Calu3 (cell line): Measurements from ENCODE around the gene C12orf75. TPM values are rescaled to one million over a fixed set of nuclear protein-coding genes. Genes with fewer than 3 reads are reported as not detected.
A peak's percentile ranks its signal among the peaks of the same experiment; 100 is the strongest.
"Not testable (repeated sequence)": the region's sequence is repeated elsewhere in the genome, so short reads cannot be mapped to it uniquely, and the experiment has no call there.

Experiments
- BruUV-seq: library from RNA; stranded (reverse); fragments of 400-500 nt; replicated peaks from 2 replicates; lab custom pipeline; 2021; lab: Mats Ljungman, UMichigan
- CTCF ChIA-PET: fragments of 300-600 bp; sonication (Branson Sonifier 250); formaldehyde crosslinking; loops from one replicate; lab custom pipeline; 2022; ENCODE audit warnings: antibody characterized with exemption; lab: Charles Lee
- DNase-seq: peaks from one replicate; pipeline ENCODE4 v3.0.0; 2022
- H3K27ac Mint-ChIP-seq: one replicate; pipeline ENCODE4 v1.8.0; 2022; ENCODE audit warnings: mixed read lengths; ENCODE audit not compliant: unreplicated experiment
- H3K27me3 Mint-ChIP-seq: one replicate; pipeline ENCODE4 v1.8.0; 2022; ENCODE audit warnings: mixed read lengths; ENCODE audit not compliant: unreplicated experiment
- H3K36me3 Mint-ChIP-seq: one replicate; pipeline ENCODE4 v1.8.0; 2022; ENCODE audit warnings: mild to moderate bottlenecking, moderate library complexity, mixed read lengths; ENCODE audit not compliant: insufficient read depth, unreplicated experiment
- H3K4me1 Mint-ChIP-seq: one replicate; pipeline ENCODE4 v1.8.0; 2022; ENCODE audit warnings: mild to moderate bottlenecking, low read depth, mixed read lengths; ENCODE audit not compliant: unreplicated experiment
- H3K4me3 Mint-ChIP-seq: one replicate; pipeline ENCODE4 v1.8.0; 2022; ENCODE audit warnings: mild to moderate bottlenecking, low read depth, moderate library complexity, mixed read lengths; ENCODE audit not compliant: unreplicated experiment
- H3K9me3 Mint-ChIP-seq: one replicate; pipeline ENCODE4 v1.8.0; 2022; ENCODE audit warnings: low read depth, mixed read lengths; ENCODE audit not compliant: unreplicated experiment
- CTCF ChIP-seq: fragments of 200-600 bp; IDR thresholded peaks from one replicate; pipeline ENCODE4 v1.8.0; 2022; ENCODE audit warnings: antibody characterized with exemption; ENCODE audit not compliant: unreplicated experiment
- intact Hi-C: fragments of 100-400 bp; cut with micrococcal nuclease; formaldehyde crosslinking; loops from one replicate; pipeline ENCODE4 v1.10.0; 2022; ENCODE audit not compliant: unreplicated experiment
- total RNA-seq: library from RNA; stranded (reverse); gene quantifications from 2 replicates; pipeline ENCODE4 v1.2.3, GENCODE V29; 2022

Gene C12orf75
- total RNA-seq, 1 experiment from 2014 or later: 363 TPM

DNA sequence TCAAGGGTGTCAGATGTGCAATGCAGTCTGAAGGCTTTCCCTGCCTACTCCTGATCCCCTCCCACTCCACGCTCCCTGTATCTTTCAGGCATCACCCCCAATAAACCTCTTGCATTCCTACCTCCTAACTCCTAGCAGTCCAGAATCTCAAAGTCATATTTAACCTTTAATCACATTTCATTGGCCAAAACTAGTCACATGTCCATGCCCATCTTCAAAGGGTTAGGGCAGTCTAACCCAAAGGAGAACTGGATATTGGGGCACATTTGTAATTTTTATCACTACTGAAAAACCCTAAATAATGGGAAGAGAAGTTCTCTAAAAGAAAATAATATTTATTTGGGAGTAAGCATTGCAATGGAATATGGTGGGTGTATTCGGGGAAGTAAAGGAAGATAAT is 5.4 kb upstream of the C12orf75 start:
- TF ChIP-seq CTCF: no peak
- BruUV-seq: no TSS peak
- H3K9me3 Mint-ChIP-seq: no peaks in the 10 kb centered on the region
- H3K4me1 Mint-ChIP-seq: peaks cover 79% of the 10 kb centered on the region
- intact Hi-C loops: no loop called here
- no peak overlapping the region for H3K4me3 Mint-ChIP-seq
- CTCF ChIA-PET: no interaction called here
- H3K27ac Mint-ChIP-seq: peak overlapping the region; percentile 3
- peaks cover 4% of the 10 kb centered on the region for H3K36me3 Mint-ChIP-seq
- DNase-seq: no peak
- H3K27me3 Mint-ChIP-seq: no peaks in the 10 kb centered on the region

GRCh38 chr12:105329926-105330282 is 587 bp upstream of the C12orf75 start:
- peak overlapping the region; percentile 78 for H3K4me3 Mint-ChIP-seq
- no peak for DNase-seq
- CTCF ChIA-PET: interaction anchor here (0.7 to 3.0 kb wide), 4 partner anchors 10 to 840 kb away, joined by 3 to 11 read pairs (median 4); partner anchors contain the start of gene APPL2
- H3K4me1 Mint-ChIP-seq: peaks cover 74% of the 10 kb centered on the region
- no peak for TF ChIP-seq CTCF
- H3K9me3 Mint-ChIP-seq: no peaks in the 10 kb centered on the region
- H3K36me3 Mint-ChIP-seq: peaks cover 40% of the 10 kb centered on the region
- no peaks in the 10 kb centered on the region for H3K27me3 Mint-ChIP-seq
- peak overlapping the region; percentile 92 for H3K27ac Mint-ChIP-seq
- intact Hi-C loops: loop anchor here (5.0 kb wide), 2 partner anchors 37 to 52 kb away; no protein-coding TSS in a partner anchor
- BruUV-seq: no TSS peak

DNA sequence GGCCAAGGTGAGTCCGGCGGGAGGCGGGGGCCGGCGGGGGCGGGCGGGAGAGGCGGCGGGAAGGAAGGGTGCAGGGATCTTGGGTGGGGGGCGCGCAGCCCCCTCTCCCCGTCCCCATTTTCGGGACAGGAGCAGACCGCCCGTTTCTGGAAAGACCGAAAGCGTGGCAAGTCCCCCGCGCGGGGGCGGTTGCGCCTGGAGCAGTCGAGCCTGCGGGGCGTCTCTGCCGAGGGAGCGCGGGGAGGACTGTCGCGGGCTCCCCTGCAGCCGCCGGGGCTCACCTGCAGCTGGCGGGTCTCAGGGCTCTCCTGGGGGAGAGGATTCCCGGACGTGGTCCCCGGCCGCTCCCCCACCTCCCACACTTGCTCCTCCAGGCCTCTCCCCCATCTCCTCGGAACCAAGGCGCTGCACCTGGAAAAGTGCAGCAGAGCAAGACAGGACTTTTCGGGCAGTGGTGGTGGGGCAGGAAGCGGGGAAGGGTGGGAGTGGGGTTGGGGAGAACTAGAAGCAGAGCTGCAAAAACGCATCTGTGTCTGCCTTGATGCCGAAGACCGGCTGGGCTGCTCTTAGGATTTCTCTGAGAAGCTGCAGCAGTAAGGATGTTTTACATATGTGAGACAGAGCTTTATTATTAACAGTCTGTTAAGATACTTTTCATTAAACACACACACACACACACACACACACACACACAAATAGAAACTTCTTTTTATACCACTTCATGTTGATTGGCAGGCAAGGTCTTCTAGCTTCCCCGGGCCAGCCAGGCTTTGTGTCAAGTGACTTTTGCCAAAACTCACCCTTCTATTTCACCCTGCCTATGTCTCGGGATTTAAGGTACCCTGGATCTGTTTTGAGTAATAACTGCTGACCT is 677 bp downstream of the C12orf75 start:
- CTCF ChIA-PET: interaction anchor here (0.7 to 3.0 kb wide), 7 partner anchors 11 to 1427 kb away, joined by 3 to 11 read pairs (median 4); no protein-coding TSS in a partner anchor
- intact Hi-C loops: loop anchor here (5.0 kb wide), 2 partner anchors 36 to 51 kb away; no protein-coding TSS in a partner anchor
- BruUV-seq: no TSS peak

DNA sequence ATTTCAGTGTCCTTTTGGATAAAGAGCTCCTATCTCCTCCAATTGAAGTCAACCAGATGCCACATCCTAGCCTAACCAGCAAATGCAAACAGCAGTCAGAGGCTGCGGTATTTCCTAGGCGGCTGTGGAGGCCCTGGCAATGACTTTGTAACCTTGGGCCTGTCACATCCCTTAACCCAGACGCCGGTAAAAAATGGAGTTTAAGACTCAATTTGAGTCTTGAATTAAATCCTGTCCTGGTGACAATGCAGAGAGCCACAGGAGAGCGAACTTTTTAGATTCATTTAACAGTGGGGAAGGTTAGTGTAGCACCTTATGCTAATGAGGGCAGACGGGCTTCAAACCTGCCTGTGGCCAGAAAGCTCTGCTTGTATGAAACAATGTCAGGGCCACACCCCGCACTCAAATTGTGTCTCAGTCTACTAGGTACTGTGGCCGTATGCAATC is 1.3 kb downstream of the C12orf75 start:
- H3K4me3 Mint-ChIP-seq: peak overlapping the region; percentile 78
- CTCF ChIA-PET: interaction anchor here (0.7 to 3.0 kb wide), 8 partner anchors 12 to 1426 kb away, joined by 3 to 11 read pairs (median 4); no protein-coding TSS in a partner anchor
- no peaks in the 10 kb centered on the region for H3K27me3 Mint-ChIP-seq
- TF ChIP-seq CTCF: no peak
- TSS peak; percentile 49 for BruUV-seq
- peak overlapping the region; percentile 75 for H3K27ac Mint-ChIP-seq
- H3K4me1 Mint-ChIP-seq: peaks cover 74% of the 10 kb centered on the region
- intact Hi-C loops: loop anchor here (1.0 to 5.0 kb wide), 4 partner anchors 15 to 51 kb away; no protein-coding TSS in a partner anchor
- peaks cover 42% of the 10 kb centered on the region for H3K36me3 Mint-ChIP-seq
- peaks cover 3% of the 10 kb centered on the region for H3K9me3 Mint-ChIP-seq
- peak; percentile 47 for DNase-seq

More for the DNA sequence above, 677 bp downstream of the C12orf75 start:
- Mint-ChIP-seq H3K4me3 (peak overlapping the region; percentile 78), H3K9me3 (no peaks in the 10 kb centered on the region), H3K27me3 (no peaks in the 10 kb centered on the region), H3K4me1 (peaks cover 74% of the 10 kb centered on the region), H3K36me3 (peaks cover 40% of the 10 kb centered on the region), H3K27ac (peak overlapping the region; percentile 75)
- TF ChIP-seq CTCF: no peak
- peak; percentile 40 for DNase-seq

- CTCF ChIA-PET: interaction anchor here (0.7 to 1.2 kb wide), 4 partner anchors 17 to 565 kb away, joined by 3 to 4 read pairs (median 4); no protein-coding TSS in a partner anchor
- Mint-ChIP-seq H3K4me3 (peak overlapping the region; percentile 78), H3K36me3 (peaks cover 47% of the 10 kb centered on the region), H3K4me1 (peaks cover 74% of the 10 kb centered on the region), H3K27ac (peak overlapping the region; percentile 75)
- BruUV-seq, H3K9me3 Mint-ChIP-seq, H3K27me3 Mint-ChIP-seq: not testable (repeated sequence)
- intact Hi-C loops: loop anchor here (1.0 to 5.0 kb wide), 4 partner anchors 15 to 51 kb away; no protein-coding TSS in a partner anchor
- peak; percentile 61 for DNase-seq
Observed at GRCh38 chr12:105332286-105332685, 1.8 kb downstream of the C12orf75 start.
